SH-SY5Y (cell line): Measurements from ENCODE around the gene PHACTR4.

ENCODE experiments used
- GATA2 ChIP-seq: IDR thresholded peaks from 2 replicates; pipeline ENCODE4 v1.6.1; 2011; ENCODE audit warnings: mild to moderate bottlenecking, low read depth, low read length
- GATA3 ChIP-seq: IDR thresholded peaks from 2 replicates; pipeline ENCODE4 v1.6.1; 2011; ENCODE audit warnings: low read depth, mild to moderate bottlenecking, low read length, moderate library complexity

- TF ChIP-seq GATA2, result no peak
- TF ChIP-seq GATA3, result no peak
Measured at GRCh38 chr1:28328228-28328648, 41.3 kb upstream of the PHACTR4 start.
